RWPE2 (cell line): ENCODE measurements around the gene CTTNBP2.

ENCODE experiments used
- ATAC-seq: fragments of 200-7000 bp; cut with Tn5 transposase; 3 replicates; pipeline ENCODE4 v1.9.1; 2021; ENCODE audit warnings: low read depth
- DNase-seq: peaks from one replicate; pipeline ENCODE4 v3.0.0-alpha.2; 2020; ENCODE audit warnings: low spot score
- H3K27ac ChIP-seq: fragments of 450-650 bp; 2 replicates; pipeline ENCODE4 v1.5.1; 2017; ENCODE audit warnings: mild to moderate bottlenecking; ENCODE audit not compliant: poor library complexity, severe bottlenecking
- H3K27me3 ChIP-seq: fragments of 250-450 bp; sonication (Bioruptor Pico); 2 replicates; pipeline ENCODE4 v1.5.1; 2021; ENCODE audit warnings: mild to moderate bottlenecking, moderate library complexity; ENCODE audit not compliant: insufficient read depth, poor library complexity, severe bottlenecking
- H3K36me3 ChIP-seq: fragments of 250-450 bp; sonication (Bioruptor Pico); 2 replicates; pipeline ENCODE4 v1.5.1; 2020; ENCODE audit warnings: low read depth, mild to moderate bottlenecking, moderate library complexity
- H3K4me1 ChIP-seq: fragments of 250-450 bp; sonication (Bioruptor Pico); 2 replicates; pipeline ENCODE4 v1.5.1; 2021; ENCODE audit warnings: mild to moderate bottlenecking, moderate library complexity; ENCODE audit not compliant: insufficient read depth, poor library complexity, severe bottlenecking
- H3K4me3 ChIP-seq: fragments of 250-450 bp; sonication (Bioruptor Pico); 2 replicates; pipeline ENCODE4 v1.5.1; 2021; ENCODE audit warnings: mild to moderate bottlenecking, moderate library complexity; ENCODE audit not compliant: severe bottlenecking
- H3K9me3 ChIP-seq: fragments of 250-450 bp; sonication (Bioruptor Pico); 2 replicates; pipeline ENCODE4 v1.5.1; 2021; ENCODE audit warnings: mild to moderate bottlenecking, moderate library complexity; ENCODE audit not compliant: severe bottlenecking
- CTCF ChIP-seq: fragments of 450-650 bp; IDR thresholded peaks from one replicate; pipeline ENCODE4 v1.5.1; 2017; ENCODE audit warnings: mild to moderate bottlenecking, moderate library complexity; ENCODE audit not compliant: poor library complexity, severe bottlenecking

The CTTNBP2 gene

GRCh38 chr7:117739085-117739484, 134.2 kb downstream of the CTTNBP2 start:
- Histone ChIP-seq H3K27me3 (no peaks in the 10 kb centered on the region), H3K4me1 (no peaks in the 10 kb centered on the region), H3K9me3 (no peaks in the 10 kb centered on the region), H3K4me3 (no peak overlapping the region), H3K36me3 (no peaks in the 10 kb centered on the region), H3K27ac (no peak overlapping the region)
- ATAC-seq (no peak), DNase-seq (no peak)
- no peak for TF ChIP-seq CTCF

DNA sequence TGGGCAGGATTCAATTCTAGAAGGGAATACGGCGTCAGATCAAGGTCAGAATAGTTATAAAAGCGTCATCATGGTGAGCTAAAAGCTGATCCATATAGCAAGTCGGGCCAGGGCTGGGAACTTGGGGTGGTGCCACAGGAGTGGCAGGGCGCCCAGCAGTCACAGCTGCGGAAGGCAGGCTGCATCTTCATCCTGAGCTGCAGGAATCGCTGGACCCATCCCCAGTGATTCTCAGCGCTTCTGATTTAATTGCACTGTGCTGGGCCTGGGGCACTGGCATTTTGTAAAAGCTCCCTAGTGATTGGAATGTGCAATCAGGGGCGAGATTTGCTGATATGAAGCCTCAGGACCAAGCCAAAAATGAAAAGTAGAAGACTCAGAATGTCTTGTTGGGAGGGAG, 135.3 kb downstream of the CTTNBP2 start:
- H3K4me1 ChIP-seq = no peaks in the 10 kb centered on the region
- no peak overlapping the region for H3K4me3 ChIP-seq
- TF ChIP-seq CTCF = no peak
- no peaks in the 10 kb centered on the region for H3K9me3 ChIP-seq
- no peak for ATAC-seq
- DNase-seq = no peak
- no peak overlapping the region for H3K27ac ChIP-seq
- no peaks in the 10 kb centered on the region for H3K27me3 ChIP-seq
- H3K36me3 ChIP-seq = no peaks in the 10 kb centered on the region

DNA sequence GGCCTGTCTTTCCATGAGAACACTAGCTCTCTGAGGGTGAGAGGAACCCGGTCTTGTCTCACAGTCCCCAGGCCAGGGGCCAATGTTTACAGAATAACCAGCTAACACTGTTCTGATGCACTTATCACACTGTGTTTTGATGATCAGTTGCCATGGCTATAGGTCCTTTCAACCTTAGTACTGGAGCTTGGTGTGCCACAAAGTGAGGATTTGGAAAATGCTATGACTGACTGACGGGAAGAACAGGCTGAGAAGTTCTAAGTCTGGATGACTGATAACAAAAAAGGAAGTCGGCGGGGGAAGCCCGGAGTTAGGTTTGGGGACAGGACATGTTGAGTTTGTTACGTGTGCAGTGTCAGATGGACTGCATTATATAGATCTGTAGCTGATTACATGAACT, 141.8 kb downstream of the CTTNBP2 start:
- Histone ChIP-seq H3K27ac (no peak overlapping the region), H3K4me1 (no peaks in the 10 kb centered on the region), H3K36me3 (no peaks in the 10 kb centered on the region), H3K9me3 (no peaks in the 10 kb centered on the region), H3K4me3 (no peak overlapping the region), H3K27me3 (no peaks in the 10 kb centered on the region)
- DNase-seq = no peak
- ATAC-seq = no peak
- no peak for TF ChIP-seq CTCF

DNA sequence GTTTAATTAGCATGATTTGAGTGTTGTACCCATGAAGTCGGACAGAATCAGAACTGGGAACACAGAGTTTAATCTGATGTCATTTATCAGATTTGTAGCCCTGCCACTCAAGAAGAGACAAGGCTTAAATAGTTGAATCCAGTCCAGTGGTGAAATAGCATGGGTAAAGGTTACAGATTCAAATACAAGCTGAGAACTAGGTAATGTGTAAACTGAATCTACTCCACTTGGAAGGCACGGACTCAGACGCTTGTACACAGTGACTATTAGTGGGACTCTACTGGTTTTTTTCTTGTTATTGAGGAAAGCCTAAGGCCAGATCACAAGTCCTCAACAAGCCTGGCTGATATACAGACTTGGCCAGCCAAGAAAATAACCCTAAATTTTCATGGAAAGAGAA, 142.9 kb downstream of the CTTNBP2 start:
- DNase-seq (no peak), ATAC-seq (no peak)
- no peak for TF ChIP-seq CTCF
- H3K36me3 ChIP-seq = no peaks in the 10 kb centered on the region
- no peaks in the 10 kb centered on the region for H3K4me1 ChIP-seq
- H3K9me3 ChIP-seq = no peaks in the 10 kb centered on the region
- H3K27ac ChIP-seq = no peak overlapping the region
- H3K4me3 ChIP-seq = no peak overlapping the region
- H3K27me3 ChIP-seq = no peaks in the 10 kb centered on the region

DNA sequence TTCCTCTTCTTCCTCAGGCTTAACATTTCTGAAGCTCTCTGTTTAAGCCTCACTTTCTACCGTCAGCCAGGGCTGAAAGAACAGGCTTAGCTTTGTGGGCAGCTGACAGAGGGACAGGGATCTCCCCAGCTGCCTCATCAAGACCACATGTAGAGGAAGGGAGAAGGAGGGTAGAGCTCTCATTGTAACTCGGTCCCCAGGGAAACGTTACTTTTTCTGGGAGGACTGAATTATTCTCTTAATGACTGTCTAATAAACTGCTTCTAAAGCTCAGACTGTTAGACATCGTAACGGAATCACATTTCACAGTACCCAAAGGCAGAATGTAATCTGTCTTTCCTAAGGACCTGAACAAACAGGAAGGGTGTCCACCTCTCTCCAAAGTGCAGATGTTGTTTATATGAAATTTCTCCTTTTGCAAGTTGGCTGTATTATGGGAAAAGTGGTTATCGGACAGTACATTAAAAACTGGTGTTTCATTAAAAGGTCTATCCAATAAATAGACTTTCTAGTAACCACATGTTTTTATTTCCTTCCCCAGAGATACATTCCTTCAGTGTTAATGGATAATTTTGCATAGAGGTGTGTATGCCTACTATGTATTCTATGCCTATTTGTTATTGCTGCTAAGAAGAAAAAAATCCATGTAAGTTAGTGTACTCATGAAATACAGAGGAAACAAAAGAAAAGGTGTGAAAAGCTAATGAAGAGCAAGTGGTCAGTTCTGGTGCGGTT, 144.2 kb downstream of the CTTNBP2 start:
- DNase-seq (no peak), ATAC-seq (no peak)
- no peak for TF ChIP-seq CTCF
- no peaks in the 10 kb centered on the region for H3K4me1 ChIP-seq
- no peaks in the 10 kb centered on the region for H3K36me3 ChIP-seq
- H3K9me3 ChIP-seq = no peaks in the 10 kb centered on the region
- no peak overlapping the region for H3K27ac ChIP-seq
- H3K4me3 ChIP-seq = no peak overlapping the region
- no peaks in the 10 kb centered on the region for H3K27me3 ChIP-seq
